Activated CD4-positive, alpha-beta T cell treated with anti-CD3 and anti-CD28 coated beads for 4 hours (primary cell): ENCODE results near the gene MTREX.

ENCODE experiments used
- DNase-seq, 2 donors: peaks; one replicate each; pipeline ENCODE4 v3.0.0-alpha.2; 2020

The MTREX gene

GRCh38 chr5:55325621-55326020 is 17.8 kb downstream of the MTREX start:
- no peak for DNase-seq

- no peak for DNase-seq
These were observed 19.5 kb downstream of the MTREX start for GRCh38 chr5:55327281-55327680.

- no peak for DNase-seq
These were observed 23.5 kb downstream of the MTREX start for GRCh38 chr5:55331321-55331720.

GRCh38 chr5:55333017-55333416 is 25.2 kb downstream of the MTREX start:
- DNase-seq = no peak

GRCh38 chr5:55333811-55334210 is 26.0 kb downstream of the MTREX start:
- DNase-seq = no peak

- DNase-seq = no peak
These were observed 30.4 kb downstream of the MTREX start for GRCh38 chr5:55338092-55338613.

GRCh38 chr5:55338810-55339243 is 31.0 kb downstream of the MTREX start:
- DNase-seq = peak in 1 of 2 donors; percentile 11

GRCh38 chr5:55343107-55343506 is 35.3 kb downstream of the MTREX start:
- no peak for DNase-seq

GRCh38 chr5:55343609-55344008 is 35.8 kb downstream of the MTREX start:
- no peak for DNase-seq

GRCh38 chr5:55344392-55344992 is 36.7 kb downstream of the MTREX start:
- peak; percentile 33 to 75 for DNase-seq

GRCh38 chr5:55345327-55345726 is 37.5 kb downstream of the MTREX start:
- no peak for DNase-seq

GRCh38 chr5:55347786-55348185 is 40.0 kb downstream of the MTREX start:
- DNase-seq = no peak

- no peak for DNase-seq
These were observed 43.0 kb downstream of the MTREX start for GRCh38 chr5:55350754-55351153.

GRCh38 chr5:55356896-55357295 is 49.1 kb downstream of the MTREX start:
- DNase-seq = no peak

GRCh38 chr5:55360190-55360589 is 52.4 kb downstream of the MTREX start:
- no peak for DNase-seq

GRCh38 chr5:55363856-55364255 is 56.1 kb downstream of the MTREX start:
- DNase-seq = no peak

GRCh38 chr5:55364537-55365055 is 56.8 kb downstream of the MTREX start:
- DNase-seq = no peak

GRCh38 chr5:55370291-55370925 is 62.6 kb downstream of the MTREX start:
- no peak for DNase-seq

- no peak for DNase-seq
These were observed 63.4 kb downstream of the MTREX start for GRCh38 chr5:55371145-55371544.

- no peak for DNase-seq
These were observed 64.5 kb downstream of the MTREX start for GRCh38 chr5:55372130-55372925.

GRCh38 chr5:55377810-55378209 is 70.0 kb downstream of the MTREX start:
- no peak for DNase-seq

GRCh38 chr5:55383254-55383653 is 75.5 kb downstream of the MTREX start:
- DNase-seq = no peak

- DNase-seq = no peak
These were observed 76.3 kb downstream of the MTREX start for GRCh38 chr5:55384072-55384471.

- no peak for DNase-seq
These were observed 77.4 kb downstream of the MTREX start for GRCh38 chr5:55385227-55385626.
